RCC 7860 (cell line): ENCODE results near the gene HS3ST4.

Source experiments
- DNase-seq: peaks from one replicate; pipeline ENCODE4 v3.0.0-alpha.2; 2015; ENCODE audit warnings: low spot score
- FAIRE-seq: peaks from 2 replicates; lab custom pipeline; 2012; peaks lifted over from hg19 to GRCh38; lab: Jason Lieb, UNC

The HS3ST4 gene

GRCh38 chr16:26157319-26157718, 465.6 kb downstream of the HS3ST4 start:
- FAIRE-seq, result no peak
- DNase-seq, result no peak

- DNase-seq, result no peak
- no peak for FAIRE-seq
Observed at GRCh38 chr16:26158142-26158759, 466.5 kb downstream of the HS3ST4 start.

GRCh38 chr16:26161461-26162180, 469.9 kb downstream of the HS3ST4 start:
- FAIRE-seq, result no peak
- DNase-seq, result no peak

- DNase-seq (no peak), FAIRE-seq (no peak)
Observed at GRCh38 chr16:26169473-26169872, 477.7 kb downstream of the HS3ST4 start.

- DNase-seq (no peak), FAIRE-seq (no peak)
Observed at GRCh38 chr16:26175944-26176343, 484.2 kb downstream of the HS3ST4 start.

GRCh38 chr16:26177438-26177837, 485.7 kb downstream of the HS3ST4 start:
- DNase-seq (no peak), FAIRE-seq (no peak)

GRCh38 chr16:26178298-26178697, 486.5 kb downstream of the HS3ST4 start:
- FAIRE-seq, result no peak
- DNase-seq, result no peak

- FAIRE-seq (no peak), DNase-seq (no peak)
Observed at GRCh38 chr16:26186091-26186615, 494.4 kb downstream of the HS3ST4 start.
